ENCODE data around the gene TUBA1C. TPM values are rescaled to one million over a fixed set of nuclear protein-coding genes. Genes with fewer than 3 reads are reported as not detected.

Gene TUBA1C
- polyA plus RNA-seq, 1 donor from 2014 or later = 63.0 TPM

DNA sequence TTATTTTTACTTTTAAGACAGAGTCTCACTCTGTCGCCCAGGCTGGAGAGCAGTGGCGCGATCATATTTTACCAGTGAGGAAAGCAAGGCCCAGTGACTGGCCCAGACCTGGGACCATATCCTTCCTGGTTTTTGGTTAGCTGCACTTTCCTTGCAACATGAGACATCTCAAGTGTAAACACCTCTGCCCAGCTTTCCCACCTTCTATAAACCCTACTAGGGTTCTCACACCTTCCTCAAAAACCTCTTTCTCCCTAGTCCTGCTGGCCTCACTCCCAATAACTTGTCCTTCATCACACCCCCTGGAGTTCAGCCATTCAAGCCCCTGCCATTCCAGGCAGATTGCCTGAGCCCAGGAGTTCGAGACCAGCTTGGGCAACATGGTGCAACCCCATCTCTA lies 19.8 kb downstream of the TUBA1C start:
- no peak overlapping the region for H2AFZ ChIP-seq (ENCODE audit: low read depth, low read length)
- no peaks in the 10 kb centered on the region for H3K9me3 ChIP-seq (ENCODE audit: low read length)
- H3K9ac ChIP-seq (ENCODE audit: low read length) = no peak overlapping the region
- TF ChIP-seq EP300 (conservative IDR thresholded peaks at IDR 0.05; ENCODE audit: poor library complexity, severe bottlenecking) = no peak
- no peak for TF ChIP-seq EZH2 (IDR thresholded peaks at IDR 0.05; ENCODE audit: borderline replicate concordance, insufficient read depth, low read length, poor library complexity, severe bottlenecking)
- TF ChIP-seq POLR2AphosphoS5 (IDR thresholded peaks at IDR 0.05) = no peak
- no peak for TF ChIP-seq RAD21 (conservative IDR thresholded peaks at IDR 0.05)
- TF ChIP-seq TAF1 (IDR thresholded peaks at IDR 0.05; ENCODE audit: low read depth) = no peak
- no peak for TF ChIP-seq SMC3 (conservative IDR thresholded peaks at IDR 0.05; ENCODE audit: poor library complexity)
- H3K9me2 ChIP-seq (ENCODE audit: insufficient read depth, low read length) = no peaks in the 10 kb centered on the region
- no peaks in the 10 kb centered on the region for H3K27me3 ChIP-seq (ENCODE audit: insufficient read depth, low read depth, low read length)
- no peak overlapping the region for H3K4me2 ChIP-seq (ENCODE audit: low read length)
- H3K4me3 ChIP-seq (ENCODE audit: low read length) = no peak overlapping the region
- no peaks in the 10 kb centered on the region for H3K36me3 ChIP-seq (ENCODE audit: insufficient read depth, low read length)
- H3F3A ChIP-seq (ENCODE audit: insufficient read depth, low read length, poor library complexity, severe bottlenecking) = no peaks in the 10 kb centered on the region
- no peak overlapping the region for H3K27ac ChIP-seq (ENCODE audit: low read length)
- H4K20me1 ChIP-seq (ENCODE audit: insufficient read depth) = no peaks in the 10 kb centered on the region
- no peaks in the 10 kb centered on the region for H3K79me2 ChIP-seq (replicated peaks; ENCODE audit: insufficient read depth, low read length)

DNA sequence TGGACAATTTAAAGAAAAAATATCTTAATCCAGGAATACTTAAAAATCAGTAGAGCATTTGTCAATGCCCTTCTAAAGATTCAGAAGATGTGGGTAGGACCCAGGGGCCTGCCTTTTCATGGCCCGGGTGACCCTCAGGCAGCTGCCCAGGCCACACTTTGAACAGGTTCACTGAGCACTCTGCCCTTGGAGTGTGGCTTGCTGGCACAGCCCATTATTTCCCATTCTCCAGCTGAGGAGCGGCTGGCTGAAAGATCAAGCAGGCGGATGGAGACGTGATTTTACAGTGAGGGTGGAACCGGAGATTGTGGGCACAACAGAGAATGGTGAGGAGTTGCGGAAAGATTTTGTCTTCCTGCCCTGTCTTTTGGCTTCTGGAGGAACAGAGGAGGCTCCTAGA lies 23.0 kb downstream of the TUBA1C start:
- no peak overlapping the region for H3K27ac ChIP-seq (ENCODE audit: low read length)
- no peaks in the 10 kb centered on the region for H3K9me2 ChIP-seq (ENCODE audit: insufficient read depth, low read length)
- no peak overlapping the region for H3K4me2 ChIP-seq (ENCODE audit: low read length)
- H3K79me2 ChIP-seq (replicated peaks; ENCODE audit: insufficient read depth, low read length) = no peaks in the 10 kb centered on the region
- no peak for TF ChIP-seq TAF1 (IDR thresholded peaks at IDR 0.05; ENCODE audit: low read depth)
- TF ChIP-seq EP300 (conservative IDR thresholded peaks at IDR 0.05; ENCODE audit: poor library complexity, severe bottlenecking) = no peak
- TF ChIP-seq EZH2 (IDR thresholded peaks at IDR 0.05; ENCODE audit: borderline replicate concordance, insufficient read depth, low read length, poor library complexity, severe bottlenecking) = no peak
- no peak for TF ChIP-seq MXI1 (conservative IDR thresholded peaks at IDR 0.05; ENCODE audit: poor library complexity, severe bottlenecking)
- no peak for TF ChIP-seq POLR2AphosphoS5 (IDR thresholded peaks at IDR 0.05)
- no peak for TF ChIP-seq SMC3 (conservative IDR thresholded peaks at IDR 0.05; ENCODE audit: poor library complexity)
- TF ChIP-seq, protein P1, sequence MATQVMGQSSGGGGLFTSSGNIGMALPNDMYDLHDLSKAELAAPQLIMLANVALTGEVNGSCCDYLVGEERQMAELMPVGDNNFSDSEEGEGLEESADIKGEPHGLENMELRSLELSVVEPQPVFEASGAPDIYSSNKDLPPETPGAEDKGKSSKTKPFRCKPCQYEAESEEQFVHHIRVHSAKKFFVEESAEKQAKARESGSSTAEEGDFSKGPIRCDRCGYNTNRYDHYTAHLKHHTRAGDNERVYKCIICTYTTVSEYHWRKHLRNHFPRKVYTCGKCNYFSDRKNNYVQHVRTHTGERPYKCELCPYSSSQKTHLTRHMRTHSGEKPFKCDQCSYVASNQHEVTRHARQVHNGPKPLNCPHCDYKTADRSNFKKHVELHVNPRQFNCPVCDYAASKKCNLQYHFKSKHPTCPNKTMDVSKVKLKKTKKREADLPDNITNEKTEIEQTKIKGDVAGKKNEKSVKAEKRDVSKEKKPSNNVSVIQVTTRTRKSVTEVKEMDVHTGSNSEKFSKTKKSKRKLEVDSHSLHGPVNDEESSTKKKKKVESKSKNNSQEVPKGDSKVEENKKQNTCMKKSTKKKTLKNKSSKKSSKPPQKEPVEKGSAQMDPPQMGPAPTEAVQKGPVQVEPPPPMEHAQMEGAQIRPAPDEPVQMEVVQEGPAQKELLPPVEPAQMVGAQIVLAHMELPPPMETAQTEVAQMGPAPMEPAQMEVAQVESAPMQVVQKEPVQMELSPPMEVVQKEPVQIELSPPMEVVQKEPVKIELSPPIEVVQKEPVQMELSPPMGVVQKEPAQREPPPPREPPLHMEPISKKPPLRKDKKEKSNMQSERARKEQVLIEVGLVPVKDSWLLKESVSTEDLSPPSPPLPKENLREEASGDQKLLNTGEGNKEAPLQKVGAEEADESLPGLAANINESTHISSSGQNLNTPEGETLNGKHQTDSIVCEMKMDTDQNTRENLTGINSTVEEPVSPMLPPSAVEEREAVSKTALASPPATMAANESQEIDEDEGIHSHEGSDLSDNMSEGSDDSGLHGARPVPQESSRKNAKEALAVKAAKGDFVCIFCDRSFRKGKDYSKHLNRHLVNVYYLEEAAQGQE (IDR thresholded peaks at IDR 0.05; ENCODE audit: borderline replicate concordance) = no peak
- no peak for TF ChIP-seq RAD21 (conservative IDR thresholded peaks at IDR 0.05)
- TF ChIP-seq, protein P2, sequence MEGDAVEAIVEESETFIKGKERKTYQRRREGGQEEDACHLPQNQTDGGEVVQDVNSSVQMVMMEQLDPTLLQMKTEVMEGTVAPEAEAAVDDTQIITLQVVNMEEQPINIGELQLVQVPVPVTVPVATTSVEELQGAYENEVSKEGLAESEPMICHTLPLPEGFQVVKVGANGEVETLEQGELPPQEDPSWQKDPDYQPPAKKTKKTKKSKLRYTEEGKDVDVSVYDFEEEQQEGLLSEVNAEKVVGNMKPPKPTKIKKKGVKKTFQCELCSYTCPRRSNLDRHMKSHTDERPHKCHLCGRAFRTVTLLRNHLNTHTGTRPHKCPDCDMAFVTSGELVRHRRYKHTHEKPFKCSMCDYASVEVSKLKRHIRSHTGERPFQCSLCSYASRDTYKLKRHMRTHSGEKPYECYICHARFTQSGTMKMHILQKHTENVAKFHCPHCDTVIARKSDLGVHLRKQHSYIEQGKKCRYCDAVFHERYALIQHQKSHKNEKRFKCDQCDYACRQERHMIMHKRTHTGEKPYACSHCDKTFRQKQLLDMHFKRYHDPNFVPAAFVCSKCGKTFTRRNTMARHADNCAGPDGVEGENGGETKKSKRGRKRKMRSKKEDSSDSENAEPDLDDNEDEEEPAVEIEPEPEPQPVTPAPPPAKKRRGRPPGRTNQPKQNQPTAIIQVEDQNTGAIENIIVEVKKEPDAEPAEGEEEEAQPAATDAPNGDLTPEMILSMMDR (IDR thresholded peaks at IDR 0.05; ENCODE audit: poor library complexity, severe bottlenecking) = no peak
- no peaks in the 10 kb centered on the region for H4K20me1 ChIP-seq (ENCODE audit: insufficient read depth)
- no peaks in the 10 kb centered on the region for H3F3A ChIP-seq (ENCODE audit: insufficient read depth, low read length, poor library complexity, severe bottlenecking)
- H3K36me3 ChIP-seq (ENCODE audit: insufficient read depth, low read length) = no peaks in the 10 kb centered on the region
- H2AFZ ChIP-seq (ENCODE audit: low read depth, low read length) = no peak overlapping the region
- H3K9me3 ChIP-seq (ENCODE audit: low read length) = no peaks in the 10 kb centered on the region
- no peak overlapping the region for H3K9ac ChIP-seq (ENCODE audit: low read length)
- H3K27me3 ChIP-seq (ENCODE audit: insufficient read depth, low read depth, low read length) = peaks cover 1% of the 10 kb centered on the region
- H3K4me3 ChIP-seq (ENCODE audit: low read length) = no peak overlapping the region

Data from neural cell (in vitro differentiated cells).